Vagina (tissue), 2 donors: ENCODE measurements around the gene NXPH3.

Experiments
- POLR2AphosphoS5 ChIP-seq, 2 donors: sonication (generic); formaldehyde crosslinking; IDR thresholded peaks; one replicate each; pipeline ENCODE4 v1.9.0; 2017; ENCODE audit warnings: antibody characterized with exemption in 2 of 2, mild to moderate bottlenecking in 2 of 2, low read depth in 1 of 2; ENCODE audit not compliant: insufficient read depth in 1 of 2
- TF ChIP-seq, protein P1 (sequence below), 3 experiments: fragments of 450-650 bp in 2 of 3; fragments of 200-600 bp in 1 of 3; sonication (generic) in 1 of 3; IDR thresholded peaks; one replicate each; pipeline ENCODE4 v1.5.1; 2017 to 2019; ENCODE audit warnings: antibody characterized with exemption in 3 of 3, mild to moderate bottlenecking in 2 of 3, moderate library complexity in 2 of 3

DNA sequence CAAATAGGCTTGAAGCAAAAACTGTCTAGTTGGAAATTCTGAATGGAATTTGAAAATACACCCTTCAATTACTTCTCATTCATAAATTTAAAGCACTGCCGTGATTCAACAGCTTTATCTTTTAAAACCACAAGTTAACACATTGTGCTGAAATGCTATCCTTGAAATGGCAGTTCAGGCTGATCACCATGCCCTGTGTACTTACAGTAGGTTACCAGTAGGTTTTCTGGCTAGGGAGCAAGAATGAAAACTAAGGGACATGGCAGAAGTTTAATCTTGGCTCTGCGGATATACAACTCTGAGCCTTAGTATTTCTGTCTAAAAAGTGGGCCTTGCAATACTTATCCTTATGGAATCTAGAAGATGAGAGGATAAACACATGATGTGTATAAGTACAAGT, 28.0 kb downstream of the NXPH3 start:
- no peak for TF ChIP-seq POLR2AphosphoS5 (IDR thresholded peaks at IDR 0.05; ENCODE audit: insufficient read depth in 1 of 2, low read depth in 1 of 2)
- TF ChIP-seq, protein P1, sequence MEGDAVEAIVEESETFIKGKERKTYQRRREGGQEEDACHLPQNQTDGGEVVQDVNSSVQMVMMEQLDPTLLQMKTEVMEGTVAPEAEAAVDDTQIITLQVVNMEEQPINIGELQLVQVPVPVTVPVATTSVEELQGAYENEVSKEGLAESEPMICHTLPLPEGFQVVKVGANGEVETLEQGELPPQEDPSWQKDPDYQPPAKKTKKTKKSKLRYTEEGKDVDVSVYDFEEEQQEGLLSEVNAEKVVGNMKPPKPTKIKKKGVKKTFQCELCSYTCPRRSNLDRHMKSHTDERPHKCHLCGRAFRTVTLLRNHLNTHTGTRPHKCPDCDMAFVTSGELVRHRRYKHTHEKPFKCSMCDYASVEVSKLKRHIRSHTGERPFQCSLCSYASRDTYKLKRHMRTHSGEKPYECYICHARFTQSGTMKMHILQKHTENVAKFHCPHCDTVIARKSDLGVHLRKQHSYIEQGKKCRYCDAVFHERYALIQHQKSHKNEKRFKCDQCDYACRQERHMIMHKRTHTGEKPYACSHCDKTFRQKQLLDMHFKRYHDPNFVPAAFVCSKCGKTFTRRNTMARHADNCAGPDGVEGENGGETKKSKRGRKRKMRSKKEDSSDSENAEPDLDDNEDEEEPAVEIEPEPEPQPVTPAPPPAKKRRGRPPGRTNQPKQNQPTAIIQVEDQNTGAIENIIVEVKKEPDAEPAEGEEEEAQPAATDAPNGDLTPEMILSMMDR (IDR thresholded peaks at IDR 0.05), result no peak
